H1 (cell line): ENCODE data around the gene TSPAN9. TPM values are rescaled to one million over a fixed set of nuclear protein-coding genes. Genes with fewer than 3 reads are reported as not detected.

ENCODE experiments used
- CTCF ChIA-PET: fragments of 300-600 bp; sonication (Branson Sonifier 250); formaldehyde crosslinking; loops from one replicate; lab custom pipeline; 2021; ENCODE audit not compliant: partially characterized antibody; lab: Charles Lee
- POLR2A ChIA-PET: fragments of 300-600 bp; sonication (Branson Sonifier 250); formaldehyde crosslinking; loops from one replicate; lab custom pipeline; 2021; ENCODE audit warnings: inconsistent platforms; ENCODE audit not compliant: partially characterized antibody; lab: Charles Lee
- DNase-seq, 2 experiments: peaks; one replicate each; pipeline versions ENCODE4 v3.0.0 to v3.0.0-alpha.2; 2010 to 2022; ENCODE audit warnings: low spot score in 2 of 2, low read depth in 1 of 2, mixed read lengths in 1 of 2
- FAIRE-seq: peaks from 2 replicates; lab custom pipeline; 2011; peaks lifted over from hg19 to GRCh38; lab: Jason Lieb, UNC
- H2AFZ ChIP-seq: 2 replicates; pipeline ENCODE4 v1.8.1; 2012; ENCODE audit warnings: low read length, inconsistent platforms
- H2AK5ac ChIP-seq: 2 replicates; pipeline ENCODE4 v1.6.1; 2013; ENCODE audit warnings: low read depth, low read length
- H2BK120ac ChIP-seq: replicated peaks from 2 replicates; pipeline ENCODE3; 2013; ENCODE audit warnings: low read depth, low read length, inconsistent platforms
- H2BK12ac ChIP-seq: 2 replicates; pipeline ENCODE4 v1.6.1; 2013; ENCODE audit warnings: low read depth, low read length
- H2BK15ac ChIP-seq: 2 replicates; pipeline ENCODE4 v1.6.1; 2013; ENCODE audit warnings: low read length
- H2BK20ac ChIP-seq: 2 replicates; pipeline ENCODE4 v1.6.1; 2013; ENCODE audit warnings: low read length
- H2BK5ac ChIP-seq: 2 replicates; pipeline ENCODE4 v1.6.1; 2013; ENCODE audit warnings: low read depth, low read length
- H3K14ac ChIP-seq: 2 replicates; pipeline ENCODE4 v1.6.1; 2013; ENCODE audit warnings: inconsistent platforms; ENCODE audit not compliant: insufficient read length
- H3K18ac ChIP-seq: 2 replicates; pipeline ENCODE4 v1.6.1; 2013; ENCODE audit warnings: low read length; ENCODE audit errors: extremely low read depth
- H3K23ac ChIP-seq: 2 replicates; pipeline ENCODE4 v1.6.1; 2013; ENCODE audit warnings: inconsistent platforms; ENCODE audit not compliant: insufficient read length
- H3K23me2 ChIP-seq: 2 replicates; pipeline ENCODE4 v1.6.1; 2013; ENCODE audit warnings: low read depth, low read length
- H3K27ac ChIP-seq: 2 replicates; pipeline ENCODE4 v1.6.1; 2011; ENCODE audit warnings: low read depth, low read length, inconsistent platforms
- H3K27me3 ChIP-seq, 4 experiments: replicated peaks in 1 of 4; 1 replicate in 1 of 4; 2 replicates in 3 of 4; pipeline versions ENCODE4 v1.6.1 to v1.8.1; 2011 to 2013; ENCODE audit warnings: low read length in 3 of 4, mild to moderate bottlenecking in 3 of 4, inconsistent platforms in 2 of 4, mixed read lengths in 2 of 4, moderate library complexity in 1 of 4; ENCODE audit not compliant: control insufficient read depth in 3 of 4, insufficient read depth in 3 of 4; ENCODE audit errors: extremely low read depth in 1 of 4
- H3K36me3 ChIP-seq, 4 experiments: 2 replicates each; pipeline versions ENCODE4 v1.6.1 to v1.8.1; 2011 to 2013; ENCODE audit warnings: mild to moderate bottlenecking in 4 of 4, low read length in 3 of 4, moderate library complexity in 2 of 4, control low read depth in 1 of 4, inconsistent platforms in 1 of 4; ENCODE audit not compliant: insufficient read depth in 4 of 4, control insufficient read depth in 2 of 4
- H3K4ac ChIP-seq: replicated peaks from 2 replicates; pipeline ENCODE3; 2013; ENCODE audit warnings: low read length, low read depth, mixed read lengths, inconsistent platforms; ENCODE audit not compliant: insufficient read length
- H3K4me1 ChIP-seq, 4 experiments: replicated peaks in 1 of 4; 1 replicate in 1 of 4; 2 replicates in 3 of 4; pipeline versions ENCODE4 v1.6.1 to v1.8.1; 2011 to 2013; ENCODE audit warnings: low read length in 3 of 4, inconsistent platforms in 2 of 4, mixed read lengths in 1 of 4; ENCODE audit not compliant: insufficient read depth in 4 of 4, control insufficient read depth in 3 of 4
- H3K4me2 ChIP-seq, 2 experiments: 2 replicates each; pipeline versions ENCODE4 v1.6.1 to v1.8.1; 2011 to 2013; ENCODE audit warnings: low read depth in 2 of 2, low read length in 2 of 2, control low read depth in 1 of 2, inconsistent platforms in 1 of 2, mild to moderate bottlenecking in 1 of 2; ENCODE audit not compliant: insufficient read depth in 1 of 2
- H3K4me3 ChIP-seq, 4 experiments: fragments of 200-600, 300-600 bp in 1 of 4; sonication (generic), shearing (Covaris generic), sonication (Bioruptor Twin) in 1 of 4; 2 replicates each; pipeline versions ENCODE4 v1.5.1 to v1.8.1; 2011 to 2016; ENCODE audit warnings: low read length in 4 of 4, low read depth in 3 of 4, control low read depth in 2 of 4, inconsistent platforms in 2 of 4, mild to moderate bottlenecking in 2 of 4, mixed read lengths in 1 of 4, moderate library complexity in 1 of 4; ENCODE audit not compliant: insufficient read depth in 2 of 4; ENCODE audit errors: extremely low read depth in 1 of 4
- H3K56ac ChIP-seq: replicated peaks from 2 replicates; pipeline ENCODE3; 2013; ENCODE audit warnings: low read depth, mild to moderate bottlenecking, mixed read lengths, low read length, inconsistent platforms; ENCODE audit not compliant: insufficient read length
- H3K79me1 ChIP-seq: 2 replicates; pipeline ENCODE4 v1.6.1; 2013; ENCODE audit warnings: low read depth, low read length, control low read depth
- H3K79me2 ChIP-seq, 2 experiments: 2 replicates each; pipeline versions ENCODE4 v1.6.1 to v1.8.1; 2012 to 2013; ENCODE audit warnings: low read length in 2 of 2, mild to moderate bottlenecking in 2 of 2, inconsistent platforms in 1 of 2; ENCODE audit not compliant: insufficient read depth in 2 of 2, control insufficient read depth in 1 of 2
- H3K9ac ChIP-seq, 4 experiments: replicated peaks in 1 of 4; 1 replicate in 1 of 4; 2 replicates in 3 of 4; pipeline versions ENCODE4 v1.6.1 to v1.8.1; 2011 to 2013; ENCODE audit warnings: low read depth in 3 of 4, low read length in 3 of 4, control low read depth in 2 of 4, mild to moderate bottlenecking in 2 of 4, moderate library complexity in 2 of 4, inconsistent platforms in 1 of 4; ENCODE audit errors: extremely low read depth in 1 of 4
- H3K9me3 ChIP-seq, 2 experiments: 2 replicates each; pipeline versions ENCODE4 v1.6.1 to v1.8.1; 2012 to 2013; ENCODE audit warnings: mild to moderate bottlenecking in 2 of 2, moderate library complexity in 2 of 2, control low read depth in 1 of 2, inconsistent platforms in 1 of 2, low read depth in 1 of 2, low read length in 1 of 2, mixed read lengths in 1 of 2; ENCODE audit not compliant: insufficient read depth in 2 of 2
- H4K20me1 ChIP-seq, 2 experiments: replicated peaks in 1 of 2; 2 replicates each; pipeline versions ENCODE3 to v1.8.1; 2011 to 2013; ENCODE audit warnings: inconsistent platforms in 2 of 2, low read length in 2 of 2, mild to moderate bottlenecking in 1 of 2; ENCODE audit not compliant: insufficient read depth in 2 of 2, control insufficient read depth in 1 of 2
- H4K5ac ChIP-seq: 2 replicates; pipeline ENCODE4 v1.6.1; 2013; ENCODE audit warnings: low read length, low read depth, mixed read lengths, inconsistent platforms; ENCODE audit not compliant: insufficient read length
- H4K8ac ChIP-seq: 2 replicates; pipeline ENCODE4 v1.8.0; 2013; ENCODE audit warnings: mild to moderate bottlenecking, moderate library complexity, low read length, inconsistent platforms; ENCODE audit not compliant: insufficient read depth; ENCODE audit errors: extremely low read depth
- H4K91ac ChIP-seq: replicated peaks from 2 replicates; pipeline ENCODE3; 2013; ENCODE audit warnings: low read length, mixed read lengths, inconsistent platforms; ENCODE audit not compliant: insufficient read length
- JUN ChIP-seq: IDR thresholded peaks from 2 replicates; pipeline ENCODE4 v1.6.1; 2011; ENCODE audit warnings: low read depth, mild to moderate bottlenecking, improper control_type of control experiment, low read length
- WGBS, 2 experiments: shearing (Covaris generic) in 1 of 2; methylation state at CpG; one replicate each; pipeline versions ENCODE4 v1.1.6 to v1.1.7; 2013 to 2015; ENCODE audit warnings: low lambda C conversion rate in 2 of 2, mixed read lengths in 2 of 2, inconsistent platforms in 1 of 2, low coverage in 1 of 2, missing lambda C conversion rate in 1 of 2; ENCODE audit not compliant: insufficient replicate concordance in 2 of 2, insufficient coverage in 1 of 2, insufficient read length in 1 of 2; ENCODE audit errors: extremely low coverage in 1 of 2, missing lambda C conversion rate in 1 of 2; 5-methylcytosine and 5-hydroxymethylcytosine counted together
- polyA plus RNA-seq, 7 experiments: library from polyadenylated mRNA; depleted of rRNA in 3 of 7; stranded (reverse) in 5 of 7; unstranded in 2 of 7; fragments of >200 nt in 5 of 7; fragments of 200-250 nt in 2 of 7; gene quantifications; 1 replicate in 5 of 7; 2 replicates in 1 of 7; 4 replicates in 1 of 7; pipeline versions ENCODE4 v1.2.1 to v1.2.3, GENCODE V29; 2011 to 2013; ENCODE audit warnings: missing spikeins in 2 of 7, mixed read lengths in 2 of 7
- total RNA-seq: library from RNA; stranded (reverse); fragmentation: NEBNext Ultra II Directional; extraction: Animal tissue kit (Norgen Biotek cat#: 25700); gene quantifications from 2 replicates; pipeline ENCODE4 v1.2.1, GENCODE V29; 2021

Gene TSPAN9
- total and polyA plus RNA-seq, 2 of the 8 experiments (the other 6 are each of a cell fraction or from before 2014, with no cell fraction given) = 11.5 to 29.1 TPM

GRCh38 chr12:3261782-3262359, 184.7 kb downstream of the TSPAN9 start:
- POLR2A ChIA-PET = interaction anchor here (1.2 kb wide), 1 partner anchor 42 kb away, joined by 3 read pairs; no protein-coding TSS in a partner anchor
- no peak overlapping the region for H3K23ac ChIP-seq
- no peaks in the 10 kb centered on the region for H3K36me3 ChIP-seq
- no peak overlapping the region for H3K27ac ChIP-seq
- no peaks in the 10 kb centered on the region for H3K79me2 ChIP-seq
- H2BK5ac ChIP-seq = no peak overlapping the region
- no peaks in the 10 kb centered on the region for H4K20me1 ChIP-seq
- H3K4me2 ChIP-seq = no peak overlapping the region
- 89% methylated on average over 11 of the region's 11 CpGs; no CpG with 5 or more reads in 1 of the 2 experiments for WGBS, 2 experiments
- H2BK15ac ChIP-seq = no peak overlapping the region
- FAIRE-seq (no peak), DNase-seq (no peak)
- H3K4ac ChIP-seq = no peak overlapping the region
- CTCF ChIA-PET = interaction anchor here (0.8 to 7.6 kb wide), 10 partner anchors 15 to 206 kb away, joined by 3 to 77 read pairs (median 4); no protein-coding TSS in a partner anchor
- H4K91ac ChIP-seq = no peak overlapping the region
- no peak overlapping the region for H3K9ac ChIP-seq
- H3K27me3 ChIP-seq = no peaks in the 10 kb centered on the region
- H3K4me1 ChIP-seq = no peaks in the 10 kb centered on the region
- H2BK20ac ChIP-seq = no peak overlapping the region
- H3K4me3 ChIP-seq = no peak overlapping the region
- no peak overlapping the region for H2AFZ ChIP-seq
- no peak overlapping the region for H3K18ac ChIP-seq
- H2BK12ac ChIP-seq = no peak overlapping the region
- no peaks in the 10 kb centered on the region; the same call in 1 of the 2 replicates for H3K79me1 ChIP-seq
- no peak overlapping the region for H3K14ac ChIP-seq
- no peak for TF ChIP-seq JUN
- H3K23me2 ChIP-seq = no peaks in the 10 kb centered on the region
- H2BK120ac ChIP-seq = no peak overlapping the region
- no peak overlapping the region for H3K56ac ChIP-seq
- no peak overlapping the region for H2AK5ac ChIP-seq
- no peak overlapping the region for H4K5ac ChIP-seq
- H4K8ac ChIP-seq = no peak overlapping the region
- no peaks in the 10 kb centered on the region for H3K9me3 ChIP-seq
